Measurements from ENCODE around the gene NEURL3. TPM values are rescaled to one million over a fixed set of nuclear protein-coding genes. Genes with fewer than 3 reads are reported as not detected.

The NEURL3 gene
- total and polyA plus RNA-seq, 3 donors from 2014 or later = 0.78 to 1.7 (median 1.3) TPM

DNA sequence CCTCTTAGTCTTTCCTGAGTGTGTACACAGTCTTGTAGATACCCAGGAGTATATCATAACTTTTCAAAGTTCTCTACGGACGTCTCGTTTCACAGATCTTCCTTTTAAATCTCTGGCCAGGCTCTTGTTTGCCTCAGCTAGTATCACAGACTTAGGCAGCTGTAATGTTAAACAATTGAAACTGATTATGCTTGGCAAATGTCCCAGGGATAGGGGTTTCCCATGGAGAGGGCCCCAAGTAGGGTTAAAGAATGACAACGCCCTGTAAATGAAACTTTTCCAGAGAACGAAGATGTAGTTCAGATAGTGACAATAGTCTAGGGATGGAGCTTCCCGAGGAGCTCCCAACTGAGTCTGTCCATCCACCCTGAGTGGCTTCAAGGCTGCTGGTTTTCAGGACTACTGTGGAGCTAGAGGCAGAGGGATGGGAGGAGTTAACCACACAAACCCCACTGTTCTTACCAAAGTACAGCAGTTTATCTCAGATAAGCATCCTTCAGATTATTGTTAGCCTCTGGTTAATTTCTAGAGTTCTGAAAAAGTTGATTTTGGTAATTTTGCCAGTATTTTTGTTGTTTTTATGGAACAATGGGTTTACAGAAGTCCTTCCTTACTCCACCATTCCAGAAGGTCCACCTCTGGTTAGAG is 9.1 kb downstream of the NEURL3 start:
- intact Hi-C loops (cut with DNase I; ENCODE audit: low total_unique reads) = no loop called here
- H3K27me3 ChIP-seq = no peaks in the 10 kb centered on the region
- no peaks in the 10 kb centered on the region for H3K9me3 ChIP-seq
- no peak overlapping the region for H3K4me3 ChIP-seq
- DNase-seq = no peak
- H3K27ac ChIP-seq = no peak overlapping the region
- no peak for TF ChIP-seq CTCF (IDR thresholded peaks at IDR 0.05)
- no peak for TF ChIP-seq POLR2A (IDR thresholded peaks at IDR 0.05)
- WGBS, 2 donors = 78 to 83% methylated on average over 6 of the region's 6 CpGs
- H3K36me3 ChIP-seq (ENCODE audit: low read depth, missing control alignments) = no peaks in the 10 kb centered on the region
- H3K4me1 ChIP-seq = no peaks in the 10 kb centered on the region

DNA sequence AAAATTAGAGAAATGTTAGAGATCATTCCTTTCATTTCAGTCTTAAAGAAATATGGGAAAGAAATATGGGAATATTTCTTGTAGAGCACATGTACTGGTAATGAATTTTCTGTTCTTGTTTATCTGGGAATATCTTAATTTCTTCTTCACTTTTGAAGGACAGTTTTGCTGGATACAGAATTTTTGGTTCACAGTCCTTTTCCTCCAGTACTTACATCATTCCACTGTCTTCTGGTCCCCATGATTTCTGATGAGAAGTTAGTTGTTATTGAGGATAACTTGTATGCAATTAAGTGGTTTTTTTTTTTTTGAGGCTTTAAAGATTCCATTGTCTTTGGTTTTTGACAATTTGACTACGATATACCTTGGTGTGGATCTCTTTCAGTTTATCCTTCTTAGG is 11.0 kb downstream of the NEURL3 start:
- 75 to 100% methylated on average over 1 of the region's 1 CpG for WGBS, 2 donors
- intact Hi-C loops (cut with DNase I; ENCODE audit: low total_unique reads) = no loop called here
- Histone ChIP-seq H3K9me3 (no peaks in the 10 kb centered on the region), H3K27ac (no peak overlapping the region), H3K4me1 (no peaks in the 10 kb centered on the region), H3K27me3 (no peaks in the 10 kb centered on the region), H3K4me3 (no peak overlapping the region), H3K36me3 (ENCODE audit: low read depth, missing control alignments) (no peaks in the 10 kb centered on the region)
- TF ChIP-seq CTCF (IDR thresholded peaks at IDR 0.05) = no peak
- no peak for DNase-seq

GRCh38 chr2:96493072-96493471 is 12.1 kb downstream of the NEURL3 start:
- TF ChIP-seq POLR2A (IDR thresholded peaks at IDR 0.05) (no peak), CTCF (IDR thresholded peaks at IDR 0.05) (no peak)
- H3K4me3 ChIP-seq = no peak overlapping the region
- H3K36me3 ChIP-seq (ENCODE audit: low read depth, missing control alignments) = no peaks in the 10 kb centered on the region
- no peak overlapping the region for H3K27ac ChIP-seq
- no peaks in the 10 kb centered on the region for H3K9me3 ChIP-seq
- DNase-seq = no peak
- 82 to 95% methylated on average over 5 of the region's 5 CpGs for WGBS, 2 donors
- H3K27me3 ChIP-seq = no peaks in the 10 kb centered on the region
- intact Hi-C loops (cut with DNase I; ENCODE audit: low total_unique reads) = no loop called here
- no peaks in the 10 kb centered on the region for H3K4me1 ChIP-seq

- H3K9me3 ChIP-seq = no peaks in the 10 kb centered on the region
- no peak for DNase-seq
- TF ChIP-seq POLR2A (IDR thresholded peaks at IDR 0.05) = no peak
- TF ChIP-seq CTCF (IDR thresholded peaks at IDR 0.05) = no peak
- no peak overlapping the region for H3K4me3 ChIP-seq
- H3K4me1 ChIP-seq = no peaks in the 10 kb centered on the region
- H3K27ac ChIP-seq = no peak overlapping the region
- intact Hi-C loops (cut with DNase I; ENCODE audit: low total_unique reads) = no loop called here
- H3K27me3 ChIP-seq = no peaks in the 10 kb centered on the region
- H3K36me3 ChIP-seq (ENCODE audit: low read depth, missing control alignments) = no peaks in the 10 kb centered on the region
- WGBS, 2 donors = 94 to 100% methylated on average over 1 of the region's 1 CpG
Observed at GRCh38 chr2:96491860-96492497, 13.2 kb downstream of the NEURL3 start.

DNA sequence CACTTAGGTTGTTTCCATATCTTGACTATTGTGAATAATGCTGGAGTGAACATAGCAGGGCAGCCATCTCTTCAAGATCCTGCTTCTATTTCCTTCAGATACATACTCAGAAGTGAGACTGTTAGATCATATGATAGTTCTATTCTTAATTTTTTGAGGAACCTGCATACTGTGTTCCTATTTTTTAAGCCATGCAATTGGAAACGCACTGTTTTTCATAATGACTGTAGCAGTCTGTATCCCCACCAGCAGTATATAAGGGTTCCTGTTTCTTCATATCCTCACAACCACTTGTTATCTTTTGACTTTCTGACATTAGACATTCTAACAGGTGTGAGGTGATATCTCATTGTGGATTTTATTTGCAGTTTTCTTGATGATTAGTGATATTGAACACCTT is 15.5 kb downstream of the NEURL3 start:
- Histone ChIP-seq H3K4me1 (peaks cover 6% of the 10 kb centered on the region), H3K27ac (no peak overlapping the region), H3K36me3 (ENCODE audit: low read depth, missing control alignments) (no peaks in the 10 kb centered on the region), H3K9me3 (no peaks in the 10 kb centered on the region), H3K4me3 (no peak overlapping the region), H3K27me3 (no peaks in the 10 kb centered on the region)
- 84 to 89% methylated on average over 1 of the region's 1 CpG for WGBS, 2 donors
- DNase-seq = no peak
- TF ChIP-seq POLR2A (IDR thresholded peaks at IDR 0.05) (no peak), CTCF (IDR thresholded peaks at IDR 0.05) (no peak)
- intact Hi-C loops (cut with DNase I; ENCODE audit: low total_unique reads) = no loop called here

Data from testis (tissue), 3 donors.